Astrocyte of the cerebellum (primary cell): Measurements from ENCODE around the gene GSAP.
A peak's percentile ranks its signal among the peaks of the same experiment; 100 is the strongest.

Experiments used
- DNase-seq: peaks from one replicate; pipeline ENCODE4 v3.0.0-alpha.2; 2011; ENCODE audit warnings: low read depth
- H3K4me3 ChIP-seq: 2 replicates; pipeline ENCODE4 v1.5.1; 2011; ENCODE audit warnings: mild to moderate bottlenecking, low read depth, low read length, moderate library complexity
- in situ Hi-C: cut with HindIII; loops from 2 replicates; pipeline ENCODE4 v1.10.0; 2017; ENCODE audit warnings: low sequenced_read_pairs
- TF ChIP-seq, protein P1 (sequence below): IDR thresholded peaks from 2 replicates; pipeline ENCODE4 v1.5.1; 2012; ENCODE audit warnings: low read length, low read depth, moderate library complexity, mild to moderate bottlenecking; ENCODE audit errors: missing control alignments

Gene GSAP

DNA sequence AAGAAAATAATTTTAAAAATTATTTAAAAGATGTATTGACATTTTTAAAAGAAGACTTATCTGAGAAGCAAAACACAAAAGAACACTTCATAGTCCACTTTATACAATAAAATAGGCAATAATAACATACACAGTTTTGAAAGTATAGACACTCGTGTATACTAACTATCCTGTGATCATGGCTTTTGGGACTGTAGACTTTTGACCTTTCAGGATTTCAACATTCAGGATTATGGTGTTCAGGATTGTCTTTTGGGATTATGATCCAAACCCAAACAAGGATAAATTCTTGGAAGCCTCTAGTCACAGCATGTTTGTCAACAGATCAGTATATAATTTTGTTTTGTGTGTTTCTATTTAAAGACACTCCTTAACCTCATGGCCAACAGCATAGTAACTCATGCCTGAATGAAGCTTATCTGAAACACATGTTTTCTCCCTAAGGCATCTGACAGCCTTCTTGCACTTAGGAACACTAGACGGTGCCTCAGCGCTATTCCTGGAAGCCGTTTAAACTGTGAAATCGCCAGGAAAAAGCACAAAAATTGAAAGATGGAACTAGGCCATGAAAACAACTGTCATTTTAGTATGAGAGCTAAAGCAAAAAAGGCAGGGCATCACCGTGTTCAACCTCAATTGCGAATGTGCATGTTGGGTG lies 29.9 kb downstream of the GSAP start:
- peak; percentile 59 for DNase-seq
- in situ Hi-C loops = no loop called here
- no peak overlapping the region for H3K4me3 ChIP-seq
- TF ChIP-seq, protein P1, sequence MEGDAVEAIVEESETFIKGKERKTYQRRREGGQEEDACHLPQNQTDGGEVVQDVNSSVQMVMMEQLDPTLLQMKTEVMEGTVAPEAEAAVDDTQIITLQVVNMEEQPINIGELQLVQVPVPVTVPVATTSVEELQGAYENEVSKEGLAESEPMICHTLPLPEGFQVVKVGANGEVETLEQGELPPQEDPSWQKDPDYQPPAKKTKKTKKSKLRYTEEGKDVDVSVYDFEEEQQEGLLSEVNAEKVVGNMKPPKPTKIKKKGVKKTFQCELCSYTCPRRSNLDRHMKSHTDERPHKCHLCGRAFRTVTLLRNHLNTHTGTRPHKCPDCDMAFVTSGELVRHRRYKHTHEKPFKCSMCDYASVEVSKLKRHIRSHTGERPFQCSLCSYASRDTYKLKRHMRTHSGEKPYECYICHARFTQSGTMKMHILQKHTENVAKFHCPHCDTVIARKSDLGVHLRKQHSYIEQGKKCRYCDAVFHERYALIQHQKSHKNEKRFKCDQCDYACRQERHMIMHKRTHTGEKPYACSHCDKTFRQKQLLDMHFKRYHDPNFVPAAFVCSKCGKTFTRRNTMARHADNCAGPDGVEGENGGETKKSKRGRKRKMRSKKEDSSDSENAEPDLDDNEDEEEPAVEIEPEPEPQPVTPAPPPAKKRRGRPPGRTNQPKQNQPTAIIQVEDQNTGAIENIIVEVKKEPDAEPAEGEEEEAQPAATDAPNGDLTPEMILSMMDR = no peak

- no peak for DNase-seq
- TF ChIP-seq, protein P1 = no peak
- in situ Hi-C loops = no loop called here
- no peak overlapping the region for H3K4me3 ChIP-seq
These were observed 32.8 kb downstream of the GSAP start for GRCh38 chr7:77383333-77383740.

GRCh38 chr7:77382532-77382931 lies 33.6 kb downstream of the GSAP start:
- DNase-seq = no peak
- H3K4me3 ChIP-seq = no peak overlapping the region
- TF ChIP-seq, protein P1 = no peak
- in situ Hi-C loops = no loop called here

GRCh38 chr7:77378584-77378983 lies 37.6 kb downstream of the GSAP start:
- in situ Hi-C loops = no loop called here
- DNase-seq = no peak
- TF ChIP-seq, protein P1 = no peak
- no peak overlapping the region for H3K4me3 ChIP-seq

- no peak for DNase-seq
- TF ChIP-seq, protein P1 = no peak
- H3K4me3 ChIP-seq = no peak overlapping the region
- in situ Hi-C loops = no loop called here
These were observed 45.5 kb downstream of the GSAP start for GRCh38 chr7:77370606-77371005.

DNA sequence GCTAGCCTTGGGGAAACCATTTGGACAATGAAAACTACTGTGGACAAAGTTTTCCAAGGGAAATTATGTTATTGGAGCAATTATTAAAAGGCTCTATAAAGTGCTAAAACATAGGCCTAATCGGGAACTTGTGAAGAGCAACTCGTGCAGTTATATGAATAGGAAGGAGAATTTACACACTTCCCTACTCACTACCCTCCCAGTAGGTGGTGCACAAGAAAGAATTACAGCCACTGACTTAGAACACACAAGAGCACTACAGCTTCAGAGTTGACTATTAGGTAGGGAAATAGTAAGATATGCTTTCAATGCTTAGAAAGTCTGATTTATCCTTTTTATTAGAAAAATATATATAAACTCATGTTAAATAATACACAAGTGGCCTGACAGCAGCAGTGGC lies 47.2 kb downstream of the GSAP start:
- no peak for DNase-seq
- TF ChIP-seq, protein P1 = no peak
- H3K4me3 ChIP-seq = no peak overlapping the region
- in situ Hi-C loops = no loop called here
